HG03378 (cell line): ENCODE results near the gene CYP27B1.

ENCODE experiments used
- ATAC-seq: cut with Tn5 transposase; IDR thresholded peaks from one replicate; pipeline ENCODE4 v1.9.1; 2021; ENCODE audit warnings: mild to moderate bottlenecking, moderate library complexity; ENCODE audit not compliant: unreplicated experiment

CYP27B1 gene

GRCh38 chr12:57766464-57767304, at the start of gene CYP27B1:
TSS of gene CYP27B1 (minus strand) at chr12:57767078. CDS start at chr12:57767041, 37 bp downstream.
- no peak for ATAC-seq

GRCh38 chr12:57816001-57816854, 49.4 kb upstream of the CYP27B1 start:
- no peak for ATAC-seq

GRCh38 chr12:57815177-57816000, 48.5 kb upstream of the CYP27B1 start:
- no peak for ATAC-seq

- ATAC-seq, result no peak
Measured at GRCh38 chr12:57813971-57814772, 47.3 kb upstream of the CYP27B1 start.

- ATAC-seq, result no peak
Measured at GRCh38 chr12:57813111-57813970, 46.5 kb upstream of the CYP27B1 start.

GRCh38 chr12:57811028-57811755, 44.3 kb upstream of the CYP27B1 start:
- ATAC-seq, result no peak

GRCh38 chr12:57810450-57810849, 43.6 kb upstream of the CYP27B1 start:
- ATAC-seq, result no peak

GRCh38 chr12:57809425-57809824, 42.5 kb upstream of the CYP27B1 start:
- no peak for ATAC-seq

GRCh38 chr12:57808351-57808750, 41.5 kb upstream of the CYP27B1 start:
- ATAC-seq, result no peak

- ATAC-seq, result no peak
Measured at GRCh38 chr12:57807285-57807684, 40.4 kb upstream of the CYP27B1 start.

GRCh38 chr12:57806677-57807076, 39.8 kb upstream of the CYP27B1 start:
- ATAC-seq, result no peak

- no peak for ATAC-seq
Measured at GRCh38 chr12:57803319-57803893, 36.5 kb upstream of the CYP27B1 start.

- ATAC-seq, result no peak
Measured at GRCh38 chr12:57802607-57803006, 35.7 kb upstream of the CYP27B1 start.

- ATAC-seq, result no peak
Measured at GRCh38 chr12:57800965-57801364, 34.1 kb upstream of the CYP27B1 start.

GRCh38 chr12:57797933-57798332, 31.1 kb upstream of the CYP27B1 start:
- no peak for ATAC-seq

GRCh38 chr12:57796996-57797395, 30.1 kb upstream of the CYP27B1 start:
- no peak for ATAC-seq

- ATAC-seq, result no peak
Measured at GRCh38 chr12:57795354-57795753, 28.5 kb upstream of the CYP27B1 start.

- ATAC-seq, result no peak
Measured at GRCh38 chr12:57793920-57794319, 27.0 kb upstream of the CYP27B1 start.
